Activated T-cell treated with anti-CD3 and anti-CD28 coated beads for 48 hours (primary cell): Measurements from ENCODE around the gene CAT.

Source experiments
- DNase-seq: peaks from one replicate; pipeline ENCODE4 v3.0.0-alpha.2; 2020; ENCODE audit warnings: low read depth

CAT gene

GRCh38 chr11:34459507-34460162 lies 20.9 kb downstream of the CAT start:
- DNase-seq, result no peak

GRCh38 chr11:34460278-34460677 lies 21.5 kb downstream of the CAT start:
- no peak for DNase-seq

- DNase-seq, result no peak
These were observed 22.5 kb downstream of the CAT start for GRCh38 chr11:34461215-34461614.

GRCh38 chr11:34464591-34465051 lies 25.9 kb downstream of the CAT start:
- DNase-seq, result no peak

GRCh38 chr11:34466802-34467488 lies 28.2 kb downstream of the CAT start:
- DNase-seq, result no peak

- peak; percentile 23 for DNase-seq
These were observed 29.6 kb downstream of the CAT start for GRCh38 chr11:34468209-34468841.

- no peak for DNase-seq
These were observed 35.0 kb downstream of the CAT start for GRCh38 chr11:34473603-34474169.

- DNase-seq, result no peak
These were observed 36.9 kb downstream of the CAT start for GRCh38 chr11:34475656-34476055.

GRCh38 chr11:34476849-34477248 lies 38.1 kb downstream of the CAT start:
- DNase-seq, result no peak

GRCh38 chr11:34478845-34479663 lies 40.3 kb downstream of the CAT start:
- DNase-seq, result no peak

GRCh38 chr11:34480314-34480713 lies 41.6 kb downstream of the CAT start:
- no peak for DNase-seq

- DNase-seq, result no peak
These were observed 42.6 kb downstream of the CAT start for GRCh38 chr11:34481307-34481706.

- no peak for DNase-seq
These were observed 44.6 kb downstream of the CAT start for GRCh38 chr11:34483106-34483874.

GRCh38 chr11:34487430-34487829 lies 48.7 kb downstream of the CAT start:
- DNase-seq, result no peak

- no peak for DNase-seq
These were observed 50.3 kb downstream of the CAT start for GRCh38 chr11:34488855-34489557.

GRCh38 chr11:34490304-34490703 lies 51.6 kb downstream of the CAT start:
- no peak for DNase-seq

- peak; percentile 23 for DNase-seq
These were observed 54.2 kb downstream of the CAT start for GRCh38 chr11:34492806-34493414.

- DNase-seq, result no peak
These were observed 54.7 kb downstream of the CAT start for GRCh38 chr11:34493468-34493867.

GRCh38 chr11:34493926-34494595 lies 55.3 kb downstream of the CAT start:
- DNase-seq, result no peak
